ENCODE results near the gene RPS27. TPM values are rescaled to one million over a fixed set of nuclear protein-coding genes. Genes with fewer than 3 reads are reported as not detected.

RPS27 gene
- total RNA-seq, 2 donors from 2014 or later, result 1,800 to 2,084 TPM

GRCh38 chr1:153942766-153943549 lies 47.6 kb upstream of the RPS27 start:
- H3K9me3 Mint-ChIP-seq, result no peaks in the 10 kb centered on the region
- WGBS, 2 experiments (ENCODE audit: insufficient coverage in 1 of 2, insufficient read length in 1 of 2), result 94 to 97% methylated on average over 6 to 11 of the region's 11 CpGs
- no peak for DNase-seq
- H3K27ac Mint-ChIP-seq, result no peak overlapping the region
- Histone ChIP-seq H3K27me3 (ENCODE audit: control insufficient read depth, insufficient read depth, low read length, poor library complexity, severe bottlenecking) (no peaks in the 10 kb centered on the region), H3K9ac (ENCODE audit: extremely low read depth, low read length, poor library complexity, severe bottlenecking) (no peak overlapping the region), H3K36me3 (ENCODE audit: control insufficient read depth, insufficient read depth, low read length) (peaks cover 30% of the 10 kb centered on the region), H3K4me1 (ENCODE audit: control insufficient read depth, insufficient read depth, low read length) (no peaks in the 10 kb centered on the region), H3K9me3 (ENCODE audit: control insufficient read depth, low read length) (no peaks in the 10 kb centered on the region), H3K27ac (ENCODE audit: low read depth, low read length) (no peak overlapping the region), H3K4me3 (ENCODE audit: low read length) (no peak overlapping the region)
- TF ChIP-seq, protein P1, sequence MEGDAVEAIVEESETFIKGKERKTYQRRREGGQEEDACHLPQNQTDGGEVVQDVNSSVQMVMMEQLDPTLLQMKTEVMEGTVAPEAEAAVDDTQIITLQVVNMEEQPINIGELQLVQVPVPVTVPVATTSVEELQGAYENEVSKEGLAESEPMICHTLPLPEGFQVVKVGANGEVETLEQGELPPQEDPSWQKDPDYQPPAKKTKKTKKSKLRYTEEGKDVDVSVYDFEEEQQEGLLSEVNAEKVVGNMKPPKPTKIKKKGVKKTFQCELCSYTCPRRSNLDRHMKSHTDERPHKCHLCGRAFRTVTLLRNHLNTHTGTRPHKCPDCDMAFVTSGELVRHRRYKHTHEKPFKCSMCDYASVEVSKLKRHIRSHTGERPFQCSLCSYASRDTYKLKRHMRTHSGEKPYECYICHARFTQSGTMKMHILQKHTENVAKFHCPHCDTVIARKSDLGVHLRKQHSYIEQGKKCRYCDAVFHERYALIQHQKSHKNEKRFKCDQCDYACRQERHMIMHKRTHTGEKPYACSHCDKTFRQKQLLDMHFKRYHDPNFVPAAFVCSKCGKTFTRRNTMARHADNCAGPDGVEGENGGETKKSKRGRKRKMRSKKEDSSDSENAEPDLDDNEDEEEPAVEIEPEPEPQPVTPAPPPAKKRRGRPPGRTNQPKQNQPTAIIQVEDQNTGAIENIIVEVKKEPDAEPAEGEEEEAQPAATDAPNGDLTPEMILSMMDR (conservative IDR thresholded peaks at IDR 0.05), result no peak
- H3K36me3 Mint-ChIP-seq (ENCODE audit: low read depth), result peaks cover 41% of the 10 kb centered on the region
- no peaks in the 10 kb centered on the region for H3K27me3 Mint-ChIP-seq (ENCODE audit: insufficient read depth)
- no peak overlapping the region for H3K4me3 Mint-ChIP-seq
- peaks cover 4% of the 10 kb centered on the region for H3K4me1 Mint-ChIP-seq

DNA sequence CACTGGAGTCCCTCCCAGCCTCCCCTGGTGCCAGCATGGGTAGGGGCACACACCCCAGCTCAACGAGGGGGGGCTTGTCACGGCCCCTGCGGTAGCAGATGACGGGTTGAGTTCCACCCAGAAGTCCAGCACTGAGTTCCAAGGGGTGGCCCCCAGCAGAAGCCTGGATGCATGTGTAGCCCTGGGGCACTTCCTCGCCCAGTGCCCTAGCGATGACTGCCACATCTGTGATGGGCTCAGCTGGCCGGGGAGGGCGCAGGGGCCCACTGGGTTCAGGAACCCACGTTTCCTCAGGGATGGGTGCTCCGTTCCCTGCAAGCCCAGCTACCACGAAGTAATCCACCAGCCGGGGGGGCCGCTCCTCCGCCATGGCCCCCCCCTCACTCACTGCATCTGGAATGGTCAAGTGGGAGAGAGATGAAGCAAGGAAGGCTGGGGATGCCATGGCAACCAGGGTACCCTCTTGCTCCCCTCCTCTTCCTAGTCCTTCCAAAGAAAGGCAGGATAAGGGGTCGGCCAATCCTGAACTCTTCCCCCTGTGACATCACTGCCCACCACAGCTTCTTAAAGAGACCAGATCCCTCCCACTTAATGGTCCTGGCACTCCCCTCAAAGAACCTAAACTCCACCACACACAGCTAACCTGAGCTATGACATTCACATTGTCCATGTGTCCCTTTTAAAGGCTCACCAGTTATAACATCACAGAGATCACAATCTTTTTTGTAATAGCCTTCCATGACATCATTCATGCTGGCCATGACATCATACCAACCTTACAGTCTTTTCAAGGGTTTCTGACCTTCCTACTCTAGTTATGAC lies 46.3 kb upstream of the RPS27 start:
- peak overlapping the region; percentile 78 for H3K4me3 Mint-ChIP-seq
- peaks cover 36% of the 10 kb centered on the region for H3K36me3 ChIP-seq (ENCODE audit: control insufficient read depth, insufficient read depth, low read length)
- WGBS, 2 experiments (ENCODE audit: insufficient coverage in 1 of 2, insufficient read length in 1 of 2), result 94% methylated on average over 8 to 15 of the region's 15 CpGs
- TF ChIP-seq, protein P1 (conservative IDR thresholded peaks at IDR 0.05), result no peak
- peaks cover 40% of the 10 kb centered on the region for H3K36me3 Mint-ChIP-seq (ENCODE audit: low read depth)
- no peak for DNase-seq
- no peaks in the 10 kb centered on the region for H3K27me3 ChIP-seq (ENCODE audit: control insufficient read depth, insufficient read depth, low read length, poor library complexity, severe bottlenecking)
- no peak overlapping the region for H3K27ac Mint-ChIP-seq
- no peak overlapping the region for H3K9ac ChIP-seq (ENCODE audit: extremely low read depth, low read length, poor library complexity, severe bottlenecking)
- no peak overlapping the region for H3K27ac ChIP-seq (ENCODE audit: low read depth, low read length)
- H3K27me3 Mint-ChIP-seq (ENCODE audit: insufficient read depth), result no peaks in the 10 kb centered on the region
- H3K4me1 ChIP-seq (ENCODE audit: control insufficient read depth, insufficient read depth, low read length), result no peaks in the 10 kb centered on the region
- no peaks in the 10 kb centered on the region for H3K9me3 Mint-ChIP-seq
- H3K4me1 Mint-ChIP-seq, result peaks cover 4% of the 10 kb centered on the region
- no peaks in the 10 kb centered on the region for H3K9me3 ChIP-seq (ENCODE audit: control insufficient read depth, low read length)
- peak overlapping the region; percentile 92 for H3K4me3 ChIP-seq (ENCODE audit: low read length)

DNA sequence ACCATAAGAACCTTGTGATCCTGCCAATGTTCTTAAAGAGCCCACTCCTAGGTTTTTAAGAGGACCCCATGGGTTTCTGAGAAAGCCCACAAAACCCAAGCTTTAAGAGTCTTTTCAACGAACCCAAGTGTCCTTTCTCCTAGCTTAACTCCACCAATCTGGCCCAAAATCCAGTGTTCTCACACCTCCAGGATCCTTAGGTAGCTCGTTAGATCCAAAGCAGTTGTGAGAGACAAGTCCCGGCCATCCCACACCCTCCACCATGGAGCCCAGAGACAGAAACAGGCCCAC lies 45.8 kb upstream of the RPS27 start:
- peaks cover 35% of the 10 kb centered on the region for H3K36me3 Mint-ChIP-seq (ENCODE audit: low read depth)
- no peaks in the 10 kb centered on the region for H3K27me3 Mint-ChIP-seq (ENCODE audit: insufficient read depth)
- H3K9ac ChIP-seq (ENCODE audit: extremely low read depth, low read length, poor library complexity, severe bottlenecking), result no peak overlapping the region
- DNase-seq, result no peak
- no peaks in the 10 kb centered on the region for H3K9me3 ChIP-seq (ENCODE audit: control insufficient read depth, low read length)
- H3K4me3 Mint-ChIP-seq, result peak overlapping the region; percentile 78
- 75 to 96% methylated on average over 1 to 3 of the region's 3 CpGs for WGBS, 2 experiments (ENCODE audit: insufficient coverage in 1 of 2, insufficient read length in 1 of 2)
- no peak overlapping the region for H3K27ac ChIP-seq (ENCODE audit: low read depth, low read length)
- H3K4me1 Mint-ChIP-seq, result peaks cover 4% of the 10 kb centered on the region
- H3K9me3 Mint-ChIP-seq, result no peaks in the 10 kb centered on the region
- H3K4me1 ChIP-seq (ENCODE audit: control insufficient read depth, insufficient read depth, low read length), result no peaks in the 10 kb centered on the region
- no peaks in the 10 kb centered on the region for H3K27me3 ChIP-seq (ENCODE audit: control insufficient read depth, insufficient read depth, low read length, poor library complexity, severe bottlenecking)
- TF ChIP-seq, protein P1 (conservative IDR thresholded peaks at IDR 0.05), result no peak
- H3K36me3 ChIP-seq (ENCODE audit: control insufficient read depth, insufficient read depth, low read length), result peaks cover 38% of the 10 kb centered on the region
- peak overlapping the region; percentile 52 for H3K27ac Mint-ChIP-seq
- H3K4me3 ChIP-seq (ENCODE audit: low read length), result peak overlapping the region; percentile 92

Data from endodermal cell (in vitro differentiated cells).